ENCODE results near the gene SLC66A3.
A peak's percentile ranks its signal among the peaks of the same experiment; 100 is the strongest.

The SLC66A3 gene

DNA sequence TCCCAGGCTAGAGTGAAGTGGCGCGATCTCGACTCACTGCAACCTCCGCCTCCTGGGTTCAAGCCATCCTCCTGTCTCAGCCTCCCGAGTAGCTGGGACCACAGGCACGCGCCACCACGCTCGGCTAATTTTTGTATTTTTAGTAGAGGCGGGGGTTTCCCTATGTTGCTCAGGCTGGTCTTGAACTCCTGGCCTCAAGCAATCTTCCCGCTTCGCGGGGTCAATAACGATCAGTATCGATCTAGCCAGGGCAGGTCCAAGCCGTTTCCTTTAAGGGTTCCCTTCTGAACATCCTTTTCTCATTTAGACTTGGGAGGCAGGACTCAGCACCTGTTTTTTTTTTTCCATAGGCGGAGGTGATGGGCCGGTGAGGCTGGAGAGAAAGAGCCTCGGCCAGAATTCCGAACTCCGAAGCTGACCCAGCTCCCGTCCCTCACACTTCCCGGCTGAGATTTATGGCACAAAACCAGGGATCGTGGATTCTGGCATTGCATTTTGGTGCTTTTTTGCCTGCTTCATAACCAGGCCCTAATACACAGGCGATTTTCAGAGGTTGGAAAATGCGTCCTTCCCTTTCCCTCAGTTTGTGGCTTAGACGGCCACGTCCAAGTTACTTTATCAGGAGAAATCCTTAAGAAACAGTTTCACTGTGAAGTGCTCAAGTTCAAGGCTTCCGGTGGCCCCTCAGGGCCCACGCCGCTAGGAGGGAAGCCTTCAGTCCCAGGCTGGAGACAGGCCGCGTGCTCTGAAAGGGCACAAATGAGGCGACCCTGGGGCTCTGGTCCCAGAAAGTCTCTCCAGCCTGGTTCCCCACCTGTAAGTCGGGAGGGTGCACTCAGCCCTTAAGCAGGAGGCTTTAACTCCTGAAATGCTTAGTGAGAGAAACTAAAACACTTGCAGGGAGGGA is 998 bp upstream of the SLC66A3 start:
- Histone ChIP-seq H3K27ac (ENCODE audit: insufficient read depth, low read depth, low read length, poor library complexity, severe bottlenecking) (no peak overlapping the region), H3K4me3 (ENCODE audit: insufficient read depth, low read depth, low read length) (peak overlapping the region; percentile 35), H3K9me3 (ENCODE audit: control insufficient read depth, low read length) (no peaks in the 10 kb centered on the region), H3K4me1 (ENCODE audit: control insufficient read depth, insufficient read depth, low read length) (peaks cover under 1% of the 10 kb centered on the region), H3K36me3 (ENCODE audit: control insufficient read depth, insufficient read depth, low read length) (no peaks in the 10 kb centered on the region), H3K27me3 (ENCODE audit: control insufficient read depth, insufficient read depth, low read length, poor library complexity, severe bottlenecking) (peaks cover 39% of the 10 kb centered on the region)
- 69 to 73% methylated on average over 35 of the region's 35 CpGs for WGBS, 2 experiments

DNA sequence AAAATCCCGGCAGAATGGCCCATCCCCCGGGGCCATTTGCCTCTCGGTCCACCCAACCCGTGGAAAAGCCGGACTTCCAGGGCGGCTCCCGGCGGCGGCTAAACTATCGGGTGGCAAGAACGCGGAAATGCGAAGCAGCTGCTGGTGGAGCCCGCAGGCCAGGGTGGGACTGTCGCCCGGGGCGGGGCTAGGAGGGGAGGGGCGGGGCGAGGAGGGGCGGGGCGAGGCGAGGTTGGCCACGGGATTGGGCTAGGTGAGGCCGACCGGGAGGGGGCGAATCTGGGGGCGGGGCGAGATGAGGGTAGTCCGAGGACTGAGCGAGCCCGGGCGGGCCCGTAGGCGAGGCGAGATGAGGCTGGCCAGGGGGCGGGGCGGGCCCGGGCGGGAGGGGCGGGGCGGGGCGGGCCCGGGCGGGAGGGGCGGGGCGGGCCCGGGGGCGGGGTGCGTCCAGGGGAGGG is 315 bp upstream of the SLC66A3 start:
- WGBS, 2 experiments: 1% methylated on average over 49 of the region's 49 CpGs
- no peaks in the 10 kb centered on the region for H3K9me3 ChIP-seq (ENCODE audit: control insufficient read depth, low read length)
- no peaks in the 10 kb centered on the region for H3K36me3 ChIP-seq (ENCODE audit: control insufficient read depth, insufficient read depth, low read length)
- H3K4me3 ChIP-seq (ENCODE audit: insufficient read depth, low read depth, low read length): peak overlapping the region; percentile 35
- peaks cover 4% of the 10 kb centered on the region for H3K4me1 ChIP-seq (ENCODE audit: control insufficient read depth, insufficient read depth, low read length)
- no peak overlapping the region for H3K27ac ChIP-seq (ENCODE audit: insufficient read depth, low read depth, low read length, poor library complexity, severe bottlenecking)
- H3K27me3 ChIP-seq (ENCODE audit: control insufficient read depth, insufficient read depth, low read length, poor library complexity, severe bottlenecking): peaks cover 39% of the 10 kb centered on the region

DNA sequence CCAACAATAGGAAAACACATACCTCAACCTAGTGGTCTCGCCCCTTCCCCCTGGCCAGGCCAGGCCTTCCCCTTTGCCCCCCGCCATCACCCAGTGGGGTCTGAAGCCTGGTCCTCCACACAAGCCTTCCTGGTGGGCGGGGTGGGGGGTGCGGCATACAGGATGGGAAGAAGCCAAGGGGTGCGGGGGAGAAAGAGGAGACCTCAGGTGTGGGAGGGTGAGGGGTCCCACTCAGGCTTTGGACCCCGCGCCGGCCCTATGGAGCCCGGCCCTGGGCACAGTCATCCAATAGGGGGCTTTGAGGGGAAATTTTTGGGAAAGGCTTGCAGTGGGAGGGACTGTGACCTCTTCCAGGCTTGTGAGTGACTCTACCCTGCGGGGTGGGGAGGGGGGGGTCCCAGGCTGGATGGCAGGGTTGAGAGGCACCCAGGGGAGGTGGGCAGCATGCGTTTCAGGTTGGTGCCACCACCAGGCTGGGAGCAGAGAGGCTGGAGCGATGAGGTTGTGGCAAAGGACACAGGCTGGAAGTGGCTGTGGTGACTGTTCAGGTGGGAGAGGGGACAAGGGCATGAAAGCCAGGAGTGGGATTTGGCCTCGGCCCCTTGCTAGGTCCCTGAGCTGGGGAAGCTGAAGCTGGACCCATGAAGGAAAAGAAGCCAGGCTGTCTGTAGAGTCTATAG is 1.3 kb downstream of the SLC66A3 start:
- H3K4me3 ChIP-seq (ENCODE audit: insufficient read depth, low read depth, low read length): no peak overlapping the region

DNA sequence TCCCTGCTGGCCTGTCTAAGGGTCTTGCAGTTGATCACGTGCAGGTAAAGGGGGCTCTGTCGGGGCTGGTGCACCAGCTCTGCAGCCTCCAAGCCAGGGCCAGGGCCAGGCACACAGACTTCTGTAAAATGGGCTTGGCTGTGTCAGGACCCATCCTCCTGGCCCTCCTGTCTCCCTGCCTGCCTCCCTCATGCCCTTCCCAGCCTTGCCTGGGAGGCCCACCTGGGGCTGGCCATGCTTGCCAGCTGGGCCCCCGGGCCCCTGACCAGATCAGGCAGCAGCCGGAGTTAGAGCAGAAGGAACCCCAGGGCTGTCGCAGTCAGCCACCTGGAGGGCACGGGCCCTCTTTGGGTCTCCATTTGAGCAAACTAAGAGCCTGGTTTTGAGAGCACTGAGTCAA is 2.0 kb downstream of the SLC66A3 start:
- Histone ChIP-seq H3K9me3 (ENCODE audit: control insufficient read depth, low read length) (no peaks in the 10 kb centered on the region), H3K4me1 (ENCODE audit: control insufficient read depth, insufficient read depth, low read length) (peaks cover 4% of the 10 kb centered on the region), H3K36me3 (ENCODE audit: control insufficient read depth, insufficient read depth, low read length) (no peaks in the 10 kb centered on the region), H3K27ac (ENCODE audit: insufficient read depth, low read depth, low read length, poor library complexity, severe bottlenecking) (no peak overlapping the region), H3K4me3 (ENCODE audit: insufficient read depth, low read depth, low read length) (no peak overlapping the region), H3K27me3 (ENCODE audit: control insufficient read depth, insufficient read depth, low read length, poor library complexity, severe bottlenecking) (peaks cover 39% of the 10 kb centered on the region)
- 93% methylated on average over 6 of the region's 6 CpGs for WGBS, 2 experiments

More for the DNA sequence above, 1.3 kb downstream of the SLC66A3 start:
- H3K4me1 ChIP-seq (ENCODE audit: control insufficient read depth, insufficient read depth, low read length): peaks cover 4% of the 10 kb centered on the region
- no peaks in the 10 kb centered on the region for H3K9me3 ChIP-seq (ENCODE audit: control insufficient read depth, low read length)
- 92 to 95% methylated on average over 13 of the region's 13 CpGs for WGBS, 2 experiments
- H3K27ac ChIP-seq (ENCODE audit: insufficient read depth, low read depth, low read length, poor library complexity, severe bottlenecking): no peak overlapping the region
- H3K36me3 ChIP-seq (ENCODE audit: control insufficient read depth, insufficient read depth, low read length): no peaks in the 10 kb centered on the region
- H3K27me3 ChIP-seq (ENCODE audit: control insufficient read depth, insufficient read depth, low read length, poor library complexity, severe bottlenecking): peaks cover 39% of the 10 kb centered on the region

DNA sequence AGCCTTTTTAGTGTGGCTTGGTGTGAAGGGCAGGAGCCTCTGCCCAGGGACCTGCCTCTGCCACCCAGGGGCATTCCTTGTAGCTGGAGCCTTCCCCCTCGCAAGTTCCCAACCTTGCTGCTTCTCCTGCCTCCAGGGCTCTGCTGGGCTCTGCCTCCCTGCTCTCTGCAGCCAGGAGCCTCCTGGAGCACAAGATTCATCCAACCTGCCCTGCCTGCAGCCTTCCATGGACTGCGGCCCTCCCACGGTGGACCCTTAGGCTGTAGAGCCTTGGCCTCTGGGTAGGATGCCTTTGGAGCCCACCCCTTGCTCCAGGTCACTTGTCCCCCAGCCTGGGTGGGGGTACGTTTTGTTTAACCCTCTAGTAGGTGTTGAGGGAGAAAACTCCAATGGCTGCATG is 2.5 kb downstream of the SLC66A3 start:
- Histone ChIP-seq H3K36me3 (ENCODE audit: control insufficient read depth, insufficient read depth, low read length) (no peaks in the 10 kb centered on the region), H3K27ac (ENCODE audit: insufficient read depth, low read depth, low read length, poor library complexity, severe bottlenecking) (no peak overlapping the region), H3K27me3 (ENCODE audit: control insufficient read depth, insufficient read depth, low read length, poor library complexity, severe bottlenecking) (peaks cover 35% of the 10 kb centered on the region), H3K9me3 (ENCODE audit: control insufficient read depth, low read length) (no peaks in the 10 kb centered on the region), H3K4me1 (ENCODE audit: control insufficient read depth, insufficient read depth, low read length) (peaks cover 4% of the 10 kb centered on the region), H3K4me3 (ENCODE audit: insufficient read depth, low read depth, low read length) (no peak overlapping the region)
- 92 to 96% methylated on average over 4 of the region's 4 CpGs for WGBS, 2 experiments

DNA sequence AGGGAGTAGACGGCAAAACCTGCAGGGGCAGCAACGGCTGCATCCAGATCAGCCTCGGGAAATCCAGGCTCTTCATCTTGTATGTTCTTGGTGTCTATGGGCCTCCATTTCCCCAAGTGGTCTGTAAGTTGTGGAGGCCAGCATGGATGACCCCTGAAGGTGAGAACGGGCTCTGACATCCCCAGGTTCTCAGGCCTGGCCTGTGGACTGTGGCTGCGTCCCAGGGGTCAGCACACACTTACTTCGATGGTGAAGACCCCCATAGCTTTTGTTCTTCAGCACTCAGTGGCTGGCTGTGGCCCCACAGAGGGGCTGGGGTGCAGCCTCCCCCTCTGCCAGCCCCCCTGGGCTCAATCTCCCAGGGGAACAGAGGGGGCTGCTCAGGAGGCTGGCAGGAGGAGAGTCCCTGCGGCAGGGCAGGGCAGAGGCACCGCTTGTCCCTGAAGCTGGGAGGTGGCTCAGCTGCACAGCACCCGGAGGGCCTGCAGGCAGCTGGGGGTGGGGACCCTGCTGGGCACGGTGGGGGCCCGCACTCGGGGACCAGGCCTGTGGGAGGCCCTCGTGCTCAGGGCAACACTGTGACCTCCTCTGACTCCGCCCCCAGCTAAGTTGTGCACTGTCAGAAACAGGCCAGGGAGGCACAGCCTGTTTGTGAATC is 3.8 kb downstream of the SLC66A3 start:
- no peaks in the 10 kb centered on the region for H3K36me3 ChIP-seq (ENCODE audit: control insufficient read depth, insufficient read depth, low read length)

DNA sequence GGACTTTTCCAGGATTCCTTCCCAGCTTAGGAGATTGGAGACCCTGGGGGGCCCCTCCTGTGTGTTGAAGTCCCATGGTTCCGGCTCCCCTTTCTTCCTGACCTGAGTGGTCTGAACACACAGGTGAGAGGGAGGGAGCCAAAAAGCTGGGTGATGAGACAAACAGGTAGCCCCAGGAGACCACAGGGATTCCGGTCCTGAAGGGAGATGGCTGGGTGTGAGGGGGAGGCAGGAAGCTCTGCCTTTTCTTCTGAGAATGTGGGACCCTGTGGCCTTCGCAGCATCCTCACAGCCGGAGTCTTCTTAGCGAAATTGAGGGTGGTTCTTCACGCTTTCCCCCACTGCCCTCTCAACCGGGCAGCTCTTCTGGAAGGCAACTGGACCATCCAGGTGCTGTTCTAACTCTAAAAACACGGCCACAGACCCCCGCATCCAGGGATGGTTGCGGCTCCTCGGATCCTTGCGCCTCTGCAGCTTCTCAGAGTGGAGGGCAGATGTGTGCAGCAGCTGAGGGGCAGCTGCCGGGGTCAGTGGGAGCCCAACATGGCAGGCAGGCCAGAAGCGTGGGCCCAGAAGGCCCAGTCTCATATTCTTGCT is 4.4 kb downstream of the SLC66A3 start:
- Histone ChIP-seq H3K27me3 (ENCODE audit: control insufficient read depth, insufficient read depth, low read length, poor library complexity, severe bottlenecking) (peaks cover 16% of the 10 kb centered on the region), H3K36me3 (ENCODE audit: control insufficient read depth, insufficient read depth, low read length) (no peaks in the 10 kb centered on the region), H3K9me3 (ENCODE audit: control insufficient read depth, low read length) (no peaks in the 10 kb centered on the region), H3K27ac (ENCODE audit: insufficient read depth, low read depth, low read length, poor library complexity, severe bottlenecking) (no peak overlapping the region), H3K4me1 (ENCODE audit: control insufficient read depth, insufficient read depth, low read length) (peaks cover 4% of the 10 kb centered on the region), H3K4me3 (ENCODE audit: insufficient read depth, low read depth, low read length) (no peak overlapping the region)
- WGBS, 2 experiments: 93 to 94% methylated on average over 14 of the region's 14 CpGs

More for the DNA sequence above, 3.8 kb downstream of the SLC66A3 start:
- Histone ChIP-seq H3K27me3 (ENCODE audit: control insufficient read depth, insufficient read depth, low read length, poor library complexity, severe bottlenecking) (peaks cover 23% of the 10 kb centered on the region), H3K4me3 (ENCODE audit: insufficient read depth, low read depth, low read length) (no peak overlapping the region), H3K4me1 (ENCODE audit: control insufficient read depth, insufficient read depth, low read length) (peaks cover 4% of the 10 kb centered on the region), H3K9me3 (ENCODE audit: control insufficient read depth, low read length) (no peaks in the 10 kb centered on the region), H3K27ac (ENCODE audit: insufficient read depth, low read depth, low read length, poor library complexity, severe bottlenecking) (no peak overlapping the region)
- 82 to 83% methylated on average over 14 of the region's 14 CpGs for WGBS, 2 experiments

DNA sequence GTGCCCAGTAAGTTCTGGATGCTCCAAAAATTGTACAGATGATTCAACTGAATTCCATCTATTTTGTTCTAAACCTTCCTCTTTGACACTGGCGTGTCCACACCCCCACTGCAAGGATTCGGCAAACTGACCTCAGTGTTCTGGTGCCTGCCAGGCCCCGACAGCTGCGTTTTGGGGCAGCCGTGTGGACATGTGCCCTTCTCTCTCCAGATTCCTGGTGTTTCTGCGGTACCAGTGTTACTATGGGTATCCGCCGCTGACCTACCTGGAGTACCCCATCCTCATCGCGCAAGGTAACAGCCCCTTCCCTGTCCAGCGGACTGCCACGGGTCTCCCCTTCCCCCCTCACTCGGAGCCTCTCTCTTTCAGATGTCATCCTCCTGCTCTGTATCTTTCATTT is 5.0 kb downstream of the SLC66A3 start:
- H3K27me3 ChIP-seq (ENCODE audit: control insufficient read depth, insufficient read depth, low read length, poor library complexity, severe bottlenecking): peaks cover 14% of the 10 kb centered on the region
- H3K4me1 ChIP-seq (ENCODE audit: control insufficient read depth, insufficient read depth, low read length): peaks cover 4% of the 10 kb centered on the region
- WGBS, 2 experiments: 95% methylated on average over 13 of the region's 13 CpGs
- H3K36me3 ChIP-seq (ENCODE audit: control insufficient read depth, insufficient read depth, low read length): no peaks in the 10 kb centered on the region
- H3K4me3 ChIP-seq (ENCODE audit: insufficient read depth, low read depth, low read length): no peak overlapping the region
- no peak overlapping the region for H3K27ac ChIP-seq (ENCODE audit: insufficient read depth, low read depth, low read length, poor library complexity, severe bottlenecking)
- no peaks in the 10 kb centered on the region for H3K9me3 ChIP-seq (ENCODE audit: control insufficient read depth, low read length)

DNA sequence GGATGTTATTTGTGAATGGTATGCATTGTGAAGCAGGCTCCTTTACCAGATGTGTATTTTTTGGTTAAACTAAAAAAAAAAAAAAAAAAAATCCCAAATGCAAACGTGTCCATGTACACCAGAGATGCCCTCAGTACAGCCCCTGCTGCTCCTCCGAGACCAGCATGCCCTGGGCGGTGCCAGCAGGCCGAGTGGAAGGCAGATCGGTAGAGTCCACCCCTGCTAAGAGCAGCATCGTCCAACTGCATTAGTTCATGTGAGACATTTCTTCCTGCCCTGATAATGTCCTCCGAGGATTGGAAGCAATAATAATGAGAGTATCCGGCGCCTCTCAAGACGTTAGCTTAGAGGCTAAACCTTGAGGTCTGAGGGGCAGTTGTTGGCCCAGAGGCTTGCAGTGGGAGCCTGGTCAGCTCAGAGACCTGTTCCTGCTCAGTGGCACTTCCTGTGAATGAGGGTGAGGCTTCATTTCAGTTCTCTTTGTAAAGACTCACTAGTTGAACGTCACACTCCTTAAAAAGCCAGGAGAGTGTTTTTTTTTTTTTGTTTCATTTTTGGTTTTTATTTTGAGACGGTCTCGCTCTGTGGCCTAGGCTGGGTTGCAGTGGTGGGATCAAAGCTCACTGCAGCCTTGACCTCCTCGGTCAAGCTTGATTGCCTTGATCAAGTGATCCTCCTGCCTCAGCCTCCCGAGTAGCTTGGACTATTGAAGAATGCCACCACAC is 5.6 kb downstream of the SLC66A3 start:
- WGBS, 2 experiments: 92 to 96% methylated on average over 15 of the region's 15 CpGs
- H3K27me3 ChIP-seq (ENCODE audit: control insufficient read depth, insufficient read depth, low read length, poor library complexity, severe bottlenecking): peaks cover 11% of the 10 kb centered on the region
- H3K4me3 ChIP-seq (ENCODE audit: insufficient read depth, low read depth, low read length): no peak overlapping the region
- H3K4me1 ChIP-seq (ENCODE audit: control insufficient read depth, insufficient read depth, low read length): peaks cover 4% of the 10 kb centered on the region
- H3K36me3 ChIP-seq (ENCODE audit: control insufficient read depth, insufficient read depth, low read length): no peaks in the 10 kb centered on the region
- H3K9me3 ChIP-seq (ENCODE audit: control insufficient read depth, low read length): no peaks in the 10 kb centered on the region
- H3K27ac ChIP-seq (ENCODE audit: insufficient read depth, low read depth, low read length, poor library complexity, severe bottlenecking): no peak overlapping the region

Data from ectodermal cell (in vitro differentiated cells).